Measurements from ENCODE around the gene OR56A3. TPM values are rescaled to one million over a fixed set of nuclear protein-coding genes. Genes with fewer than 3 reads are reported as not detected.

The OR56A3 gene, protein sequence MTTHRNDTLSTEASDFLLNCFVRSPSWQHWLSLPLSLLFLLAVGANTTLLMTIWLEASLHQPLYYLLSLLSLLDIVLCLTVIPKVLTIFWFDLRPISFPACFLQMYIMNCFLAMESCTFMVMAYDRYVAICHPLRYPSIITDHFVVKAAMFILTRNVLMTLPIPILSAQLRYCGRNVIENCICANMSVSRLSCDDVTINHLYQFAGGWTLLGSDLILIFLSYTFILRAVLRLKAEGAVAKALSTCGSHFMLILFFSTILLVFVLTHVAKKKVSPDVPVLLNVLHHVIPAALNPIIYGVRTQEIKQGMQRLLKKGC
- not detected for total RNA-seq

GRCh38 chr11:5941951-5942350 lies at the start of gene OR56A3:
OR56A3 (plus strand) TSS chr11:5942251; CDS start chr11:5947347, 5,096 bp downstream.
- ATAC-seq (replicated peaks), result no peak
- Mint-ChIP-seq H3K36me3 (ENCODE audit: low read depth) (no peaks in the 10 kb centered on the region), H3K4me3 (no peak within 1 kb of the TSS), H3K27me3 (no peaks in the 10 kb centered on the region), H3K4me1 (no peaks in the 10 kb centered on the region), H3K27ac (no peak within 1 kb of the TSS), H3K9me3 (no peaks in the 10 kb centered on the region)

- Mint-ChIP-seq H3K4me3 (no peak within 1 kb of the TSS), H3K27me3 (peaks cover 6% of the 10 kb centered on the region), H3K27ac (no peak within 1 kb of the TSS), H3K36me3 (ENCODE audit: low read depth) (no peaks in the 10 kb centered on the region), H3K4me1 (no peaks in the 10 kb centered on the region), H3K9me3 (no peaks in the 10 kb centered on the region)
- no peak for ATAC-seq (replicated peaks)
These were observed 49.1 kb upstream of the OR56A3 start, which contains the start of gene OR52E5 for GRCh38 chr11:5892908-5893307. OR52E5 (plus strand) TSS chr11:5893208; CDS start chr11:5900777, 7,569 bp downstream.

- no peaks in the 10 kb centered on the region for H3K4me1 Mint-ChIP-seq
- H3K27ac Mint-ChIP-seq, result no peak overlapping the region
- no peak for ATAC-seq (replicated peaks)
- no peaks in the 10 kb centered on the region for H3K9me3 Mint-ChIP-seq
- H3K27me3 Mint-ChIP-seq, result no peaks in the 10 kb centered on the region
- no peaks in the 10 kb centered on the region for H3K36me3 Mint-ChIP-seq (ENCODE audit: low read depth)
- no peak overlapping the region for H3K4me3 Mint-ChIP-seq
These were observed 42.5 kb upstream of the OR56A3 start for GRCh38 chr11:5899534-5899933.

DNA sequence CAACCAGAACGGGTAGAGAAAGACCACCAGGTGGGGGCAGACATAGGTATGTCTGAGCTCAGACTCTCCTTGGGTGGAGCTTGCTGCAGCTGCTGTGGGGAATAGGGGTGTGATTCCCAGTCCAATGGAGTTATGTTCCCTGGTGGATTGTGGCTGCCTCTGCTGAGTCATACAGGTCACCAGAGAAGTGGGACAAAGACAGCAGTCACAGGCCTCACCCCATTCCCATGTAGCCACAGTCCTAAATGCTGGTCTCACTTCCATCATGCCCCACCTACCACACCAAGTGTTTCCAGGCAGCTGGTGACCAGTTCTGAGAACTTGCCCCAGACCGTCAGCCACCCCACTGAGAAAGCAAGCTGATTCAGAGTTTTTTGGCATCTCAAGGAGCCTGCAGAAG lies 31.5 kb upstream of the OR56A3 start:
- Mint-ChIP-seq H3K36me3 (ENCODE audit: low read depth) (no peaks in the 10 kb centered on the region), H3K27me3 (peaks cover 23% of the 10 kb centered on the region), H3K4me1 (no peaks in the 10 kb centered on the region), H3K9me3 (no peaks in the 10 kb centered on the region), H3K4me3 (no peak overlapping the region), H3K27ac (no peak overlapping the region)
- no peak for ATAC-seq (replicated peaks)

DNA sequence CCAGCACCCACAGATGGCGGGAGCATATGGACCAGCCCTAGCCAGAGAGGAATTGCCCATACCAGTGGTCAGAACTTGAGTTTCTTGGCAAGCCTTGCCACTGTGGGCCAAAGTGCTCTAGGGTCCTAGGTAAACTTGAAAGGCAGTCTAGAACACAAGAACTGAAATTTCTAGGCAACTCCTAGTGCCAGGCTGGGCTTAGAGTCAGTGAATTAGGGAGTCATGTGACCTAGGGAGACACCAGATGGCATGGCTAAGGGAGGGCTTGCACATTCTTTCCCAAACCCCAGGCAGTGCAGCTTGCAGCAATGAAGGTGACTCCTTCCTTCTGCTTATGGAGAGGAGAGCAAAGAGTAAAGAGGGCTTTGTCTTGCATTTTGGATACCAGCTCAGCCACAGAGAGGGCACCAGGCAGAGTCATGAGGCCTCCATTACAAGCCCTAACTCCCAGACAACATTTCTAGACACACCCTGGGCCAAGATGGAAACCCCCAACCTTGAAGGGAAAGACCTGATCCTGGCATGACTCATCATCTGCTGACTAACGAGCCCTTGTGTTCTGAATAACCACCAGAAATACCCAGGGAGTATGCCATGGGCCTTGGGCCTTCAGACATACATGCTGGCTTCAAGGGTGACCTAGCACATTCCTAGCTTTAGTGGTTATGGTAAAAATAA lies 19.2 kb upstream of the OR56A3 start:
- Mint-ChIP-seq H3K27ac (no peak overlapping the region), H3K4me1 (no peaks in the 10 kb centered on the region), H3K27me3 (no peaks in the 10 kb centered on the region), H3K36me3 (ENCODE audit: low read depth) (no peaks in the 10 kb centered on the region), H3K4me3 (no peak overlapping the region), H3K9me3 (peaks cover 6% of the 10 kb centered on the region)
- peak; percentile 96 for ATAC-seq (replicated peaks)

GRCh38 chr11:5923427-5923776 lies 18.6 kb upstream of the OR56A3 start:
- Mint-ChIP-seq H3K27ac (no peak overlapping the region), H3K27me3 (no peaks in the 10 kb centered on the region), H3K9me3 (peaks cover 6% of the 10 kb centered on the region), H3K4me3 (no peak overlapping the region), H3K36me3 (ENCODE audit: low read depth) (no peaks in the 10 kb centered on the region), H3K4me1 (no peaks in the 10 kb centered on the region)
- peak; percentile 64 for ATAC-seq (replicated peaks)

DNA sequence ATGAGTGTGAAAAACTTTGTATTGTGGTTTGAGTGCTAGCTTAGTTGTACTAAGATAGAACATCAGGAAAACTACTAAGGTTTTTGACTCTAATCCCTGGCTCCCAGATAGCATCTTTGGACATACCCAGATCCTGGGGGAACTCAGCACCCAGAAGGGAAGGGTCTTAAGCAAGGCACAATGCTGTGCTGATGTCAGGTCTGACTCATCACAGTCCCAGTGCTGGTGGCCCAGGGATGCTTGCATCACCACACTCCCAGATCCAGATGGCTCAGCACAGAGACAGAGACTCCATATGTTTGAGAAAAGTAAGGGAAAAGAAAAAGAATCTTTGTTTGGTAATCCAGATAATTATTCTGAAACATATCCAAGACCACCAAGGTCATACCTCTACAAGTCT lies 18.3 kb upstream of the OR56A3 start:
- ATAC-seq (replicated peaks), result no peak
- no peak overlapping the region for H3K27ac Mint-ChIP-seq
- H3K36me3 Mint-ChIP-seq (ENCODE audit: low read depth), result no peaks in the 10 kb centered on the region
- no peak overlapping the region for H3K4me3 Mint-ChIP-seq
- no peaks in the 10 kb centered on the region for H3K4me1 Mint-ChIP-seq
- peaks cover 8% of the 10 kb centered on the region for H3K9me3 Mint-ChIP-seq
- H3K27me3 Mint-ChIP-seq, result no peaks in the 10 kb centered on the region

GRCh38 chr11:5928271-5928670 lies 13.8 kb upstream of the OR56A3 start:
- Mint-ChIP-seq H3K9me3 (peaks cover 25% of the 10 kb centered on the region), H3K36me3 (ENCODE audit: low read depth) (no peaks in the 10 kb centered on the region), H3K4me3 (no peak overlapping the region), H3K4me1 (no peaks in the 10 kb centered on the region), H3K27ac (no peak overlapping the region), H3K27me3 (peaks cover 5% of the 10 kb centered on the region)
- no peak for ATAC-seq (replicated peaks)

DNA sequence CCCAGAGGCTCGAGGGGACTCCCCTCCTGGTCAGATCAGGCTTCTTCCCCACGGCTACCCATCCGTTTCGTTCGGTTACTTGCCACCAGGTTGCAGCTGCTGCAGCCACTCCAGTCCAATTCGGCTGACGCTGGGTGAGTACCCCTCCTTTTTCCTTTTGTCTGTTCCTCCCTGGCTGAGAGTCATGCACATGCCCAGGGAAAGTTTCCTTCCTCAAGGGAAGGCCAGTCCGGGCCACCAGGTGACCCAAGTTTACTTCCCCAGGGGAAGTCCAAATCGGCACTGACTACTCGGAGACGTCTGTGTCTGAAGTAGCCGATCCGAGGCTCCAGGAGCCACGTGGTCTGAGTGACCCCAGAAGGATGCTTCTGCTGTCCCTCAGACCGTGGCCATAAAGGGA lies 13.2 kb upstream of the OR56A3 start:
- H3K9me3 Mint-ChIP-seq, result peaks cover 25% of the 10 kb centered on the region
- ATAC-seq (replicated peaks), result no peak
- H3K4me3 Mint-ChIP-seq, result no peak overlapping the region
- no peaks in the 10 kb centered on the region for H3K4me1 Mint-ChIP-seq
- H3K27ac Mint-ChIP-seq, result no peak overlapping the region
- peaks cover 5% of the 10 kb centered on the region for H3K27me3 Mint-ChIP-seq
- no peaks in the 10 kb centered on the region for H3K36me3 Mint-ChIP-seq (ENCODE audit: low read depth)

DNA sequence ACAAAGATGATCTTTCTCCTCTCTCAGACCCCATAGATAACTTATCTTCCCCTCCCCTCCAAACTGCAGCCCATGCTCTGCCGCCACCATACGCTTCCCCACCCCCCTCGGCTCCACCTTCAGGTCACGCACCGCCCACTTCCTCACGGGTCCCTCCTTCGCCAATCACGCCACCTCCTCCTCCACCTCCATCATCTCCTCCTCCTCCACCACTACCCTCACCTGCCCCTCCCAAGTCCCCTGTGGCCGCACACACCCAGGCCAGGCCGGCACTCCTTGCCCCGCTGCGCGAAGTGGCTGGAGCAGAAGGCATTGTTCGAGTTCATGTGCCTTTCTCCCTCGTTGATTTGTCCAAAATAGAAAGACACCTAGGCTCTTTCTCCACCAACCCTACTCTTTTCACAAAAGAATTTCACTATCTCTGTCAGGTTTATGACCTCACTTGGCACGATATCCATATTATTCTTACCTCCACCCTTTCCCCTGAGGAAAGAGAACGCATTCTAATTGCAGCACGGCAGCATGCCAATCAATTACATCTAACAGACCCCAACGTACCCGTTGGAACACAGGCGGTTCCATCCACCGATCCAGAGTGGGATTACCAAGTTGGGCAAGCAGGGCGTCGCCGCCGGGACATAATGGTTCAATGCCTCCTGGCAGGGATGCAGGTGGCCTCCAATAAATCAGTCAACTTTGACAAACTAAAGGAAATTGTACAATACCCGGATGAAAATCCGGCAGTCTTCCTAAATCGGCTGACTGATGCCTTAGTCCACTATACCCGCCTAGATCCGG lies 12.3 kb upstream of the OR56A3 start:
- peaks cover 22% of the 10 kb centered on the region for H3K9me3 Mint-ChIP-seq
- no peak for ATAC-seq (replicated peaks)
- peaks cover 5% of the 10 kb centered on the region for H3K27me3 Mint-ChIP-seq
- no peak overlapping the region for H3K4me3 Mint-ChIP-seq
- H3K27ac Mint-ChIP-seq, result no peak overlapping the region
- no peaks in the 10 kb centered on the region for H3K4me1 Mint-ChIP-seq
- H3K36me3 Mint-ChIP-seq (ENCODE audit: low read depth), result no peaks in the 10 kb centered on the region

GRCh38 chr11:5930614-5931013 lies 11.4 kb upstream of the OR56A3 start:
- H3K36me3 Mint-ChIP-seq (ENCODE audit: low read depth), result no peaks in the 10 kb centered on the region
- peaks cover 19% of the 10 kb centered on the region for H3K9me3 Mint-ChIP-seq
- no peaks in the 10 kb centered on the region for H3K4me1 Mint-ChIP-seq
- H3K4me3 Mint-ChIP-seq, result no peak overlapping the region
- H3K27me3 Mint-ChIP-seq, result peaks cover 5% of the 10 kb centered on the region
- no peak overlapping the region for H3K27ac Mint-ChIP-seq
- no peak for ATAC-seq (replicated peaks)

GRCh38 chr11:5931061-5931460 lies 11.0 kb upstream of the OR56A3 start:
- H3K9me3 Mint-ChIP-seq, result peaks cover 19% of the 10 kb centered on the region
- H3K4me3 Mint-ChIP-seq, result no peak overlapping the region
- no peak overlapping the region for H3K27ac Mint-ChIP-seq
- peaks cover 5% of the 10 kb centered on the region for H3K27me3 Mint-ChIP-seq
- no peaks in the 10 kb centered on the region for H3K4me1 Mint-ChIP-seq
- H3K36me3 Mint-ChIP-seq (ENCODE audit: low read depth), result no peaks in the 10 kb centered on the region
- no peak for ATAC-seq (replicated peaks)

DNA sequence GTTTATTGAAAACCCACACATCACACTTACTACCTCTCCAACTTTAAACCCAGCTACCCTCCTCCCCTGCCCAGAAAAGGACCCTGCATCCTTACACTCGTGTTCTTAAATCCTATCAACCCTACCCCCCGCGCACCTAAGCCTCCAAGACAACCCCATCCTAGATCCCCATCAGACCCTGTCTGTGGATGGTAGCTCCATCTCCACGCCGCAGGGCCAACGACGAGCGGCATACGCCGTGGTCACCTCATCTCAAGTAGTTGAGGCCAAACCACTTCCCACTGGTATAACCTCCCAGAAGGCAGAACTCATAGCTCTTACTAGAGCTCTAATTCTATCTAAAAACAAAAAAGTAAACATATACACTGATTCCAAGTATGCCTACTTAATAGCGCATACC lies 9.4 kb upstream of the OR56A3 start:
- Mint-ChIP-seq H3K27me3 (peaks cover 5% of the 10 kb centered on the region), H3K4me1 (no peaks in the 10 kb centered on the region), H3K36me3 (ENCODE audit: low read depth) (no peaks in the 10 kb centered on the region), H3K4me3 (no peak overlapping the region), H3K9me3 (peaks cover 19% of the 10 kb centered on the region), H3K27ac (no peak overlapping the region)
- ATAC-seq (replicated peaks), result no peak

DNA sequence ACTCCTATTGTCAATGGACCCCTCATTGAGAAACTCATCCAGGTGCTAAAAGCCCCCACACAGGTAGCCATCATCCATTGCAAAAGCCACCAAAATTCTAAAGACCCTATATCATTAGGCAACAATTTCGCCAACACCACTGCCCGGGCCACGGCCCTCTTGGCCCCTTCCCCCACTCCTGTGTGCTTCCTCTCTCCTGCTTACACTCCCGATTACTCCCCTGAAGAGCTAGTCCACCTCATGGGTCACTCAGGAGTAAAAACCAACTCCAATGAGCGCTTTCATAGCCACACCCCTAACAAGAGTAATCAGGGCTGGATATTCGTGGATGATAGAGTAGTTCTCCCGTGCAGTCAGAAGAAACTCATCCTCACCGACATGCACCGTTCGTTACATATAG lies 8.9 kb upstream of the OR56A3 start:
- H3K27me3 Mint-ChIP-seq, result peaks cover 5% of the 10 kb centered on the region
- H3K9me3 Mint-ChIP-seq, result peaks cover 19% of the 10 kb centered on the region
- H3K27ac Mint-ChIP-seq, result no peak overlapping the region
- H3K4me3 Mint-ChIP-seq, result no peak overlapping the region
- ATAC-seq (replicated peaks), result no peak
- H3K36me3 Mint-ChIP-seq (ENCODE audit: low read depth), result no peaks in the 10 kb centered on the region
- H3K4me1 Mint-ChIP-seq, result no peaks in the 10 kb centered on the region
